GM19240 (cell line): ENCODE results near the gene PPM1J.

Experiments used
- DNase-seq: peaks from one replicate; pipeline ENCODE4 v3.0.0; 2011; ENCODE audit warnings: low spot score; ENCODE audit not compliant: insufficient read length

PPM1J gene

GRCh38 chr1:112688781-112689193 lies 26.3 kb downstream of the PPM1J start:
- DNase-seq: no peak

DNA sequence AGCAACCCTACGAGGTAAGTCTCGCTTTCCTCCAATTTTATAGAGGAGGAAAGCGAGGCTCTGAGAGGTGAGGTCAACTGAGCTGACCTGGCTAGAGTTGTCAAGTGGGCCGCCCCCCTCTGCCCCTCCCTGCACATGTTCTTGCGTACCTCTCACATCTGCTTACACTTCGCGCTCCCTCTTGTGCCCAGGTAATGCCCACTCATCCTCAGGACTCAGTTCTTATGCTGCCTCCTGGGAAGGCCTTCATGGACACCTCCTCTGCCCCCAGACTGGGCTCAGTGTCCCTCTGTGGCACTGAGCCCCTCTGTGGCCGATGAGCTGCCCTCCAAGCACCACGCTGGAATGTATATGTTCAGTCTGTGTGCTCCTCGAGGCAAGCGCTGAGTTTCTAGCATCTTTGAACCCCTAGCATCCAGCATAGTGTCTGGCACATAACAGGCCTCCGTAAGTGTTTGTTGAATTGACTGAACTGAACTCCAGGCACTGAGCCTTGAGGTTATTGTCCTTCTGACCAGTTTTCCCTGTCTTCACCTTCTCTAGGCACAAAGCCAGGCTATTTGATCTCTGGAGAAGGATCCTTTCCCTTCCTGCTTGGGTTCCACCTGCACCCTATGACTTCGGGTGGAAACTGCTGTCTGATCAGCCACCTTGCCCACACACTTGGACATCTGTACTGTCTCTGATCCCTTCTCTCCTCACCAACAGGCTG lies 27.2 kb downstream of the PPM1J start:
- DNase-seq: no peak

DNA sequence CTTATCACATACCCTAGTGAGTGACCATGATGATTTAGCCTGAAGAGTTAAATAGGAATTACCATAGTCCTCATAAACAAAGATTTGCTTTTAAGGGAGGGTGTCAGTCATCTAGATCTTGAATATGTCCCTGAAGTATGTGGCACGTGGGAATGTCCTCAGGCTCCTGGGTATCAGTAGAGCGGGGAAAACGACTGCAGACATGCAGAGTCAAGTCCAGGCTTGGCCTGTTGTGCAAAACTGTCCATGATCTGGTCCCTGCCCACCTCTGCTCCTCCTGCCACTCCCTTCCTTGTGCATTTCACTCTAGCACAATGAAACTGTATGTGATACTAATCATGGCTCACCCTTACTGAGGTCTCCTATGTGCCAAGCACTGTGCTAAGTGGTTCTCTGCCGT lies 27.8 kb downstream of the PPM1J start:
- no peak for DNase-seq

- no peak for DNase-seq
Measured at GRCh38 chr1:112686835-112687234, 28.3 kb downstream of the PPM1J start.

DNA sequence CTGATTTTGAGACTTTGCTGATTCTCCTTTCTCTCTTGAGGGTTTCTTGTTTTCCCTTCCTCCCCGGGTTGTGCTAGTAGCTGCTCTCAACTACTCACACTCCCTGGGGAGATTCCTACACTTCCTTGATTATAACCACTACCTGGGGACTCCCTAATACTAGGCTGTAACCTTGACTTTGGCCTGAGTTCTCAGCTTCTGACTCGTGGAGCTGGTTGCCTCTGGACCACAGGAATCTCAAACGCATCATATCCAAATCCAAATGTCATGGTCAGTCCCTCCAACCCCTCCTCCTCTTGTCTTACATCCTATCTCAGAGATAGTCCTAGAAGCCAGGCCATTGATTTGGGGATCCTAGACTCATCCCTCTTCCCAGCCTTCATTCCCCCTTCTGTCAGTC lies 28.7 kb downstream of the PPM1J start:
- DNase-seq: no peak

DNA sequence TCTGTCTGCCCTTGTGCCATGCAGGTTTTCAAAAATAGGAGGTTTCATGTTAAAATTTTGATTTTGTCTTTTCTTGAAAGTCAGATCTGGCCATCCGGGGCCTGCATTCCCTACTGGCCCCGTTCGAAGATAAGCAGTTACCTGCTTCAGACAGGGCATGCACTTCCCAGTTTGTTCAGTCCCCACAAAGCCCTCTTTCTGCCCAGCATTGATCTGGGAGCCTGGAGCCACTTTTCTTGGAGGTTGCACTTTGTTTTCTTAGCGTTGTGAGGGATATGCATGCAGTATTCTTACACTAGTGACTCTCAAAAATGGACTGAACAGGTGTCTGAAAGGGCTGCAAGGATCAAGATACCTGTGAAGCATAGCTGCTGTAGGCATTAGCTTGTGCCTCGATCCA lies 29.2 kb downstream of the PPM1J start:
- DNase-seq: no peak

DNA sequence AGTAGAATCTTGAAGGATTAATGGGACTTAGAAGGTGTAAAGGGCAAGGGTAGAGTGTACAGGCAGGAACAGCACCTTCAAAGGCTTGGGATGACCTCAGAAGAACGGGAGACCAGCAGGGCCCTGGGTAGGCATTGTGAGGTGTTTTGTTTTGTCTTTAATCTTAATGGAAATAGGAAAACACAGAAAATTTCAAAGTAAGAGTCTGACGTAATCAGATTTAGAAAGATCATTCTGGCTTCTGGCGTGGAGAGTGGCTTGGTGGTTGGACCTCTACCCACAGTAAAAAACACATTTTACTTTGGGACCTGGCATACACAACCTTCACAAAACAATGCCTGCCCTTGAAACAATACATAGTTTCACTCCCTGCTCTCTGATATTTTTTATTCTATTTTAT lies 36.5 kb downstream of the PPM1J start:
- DNase-seq: no peak

GRCh38 chr1:112677501-112677900 lies 37.6 kb downstream of the PPM1J start:
- no peak for DNase-seq

- DNase-seq: no peak
Measured at GRCh38 chr1:112676543-112676942, 38.6 kb downstream of the PPM1J start.

- no peak for DNase-seq
Measured at GRCh38 chr1:112675728-112676381, 39.3 kb downstream of the PPM1J start.

DNA sequence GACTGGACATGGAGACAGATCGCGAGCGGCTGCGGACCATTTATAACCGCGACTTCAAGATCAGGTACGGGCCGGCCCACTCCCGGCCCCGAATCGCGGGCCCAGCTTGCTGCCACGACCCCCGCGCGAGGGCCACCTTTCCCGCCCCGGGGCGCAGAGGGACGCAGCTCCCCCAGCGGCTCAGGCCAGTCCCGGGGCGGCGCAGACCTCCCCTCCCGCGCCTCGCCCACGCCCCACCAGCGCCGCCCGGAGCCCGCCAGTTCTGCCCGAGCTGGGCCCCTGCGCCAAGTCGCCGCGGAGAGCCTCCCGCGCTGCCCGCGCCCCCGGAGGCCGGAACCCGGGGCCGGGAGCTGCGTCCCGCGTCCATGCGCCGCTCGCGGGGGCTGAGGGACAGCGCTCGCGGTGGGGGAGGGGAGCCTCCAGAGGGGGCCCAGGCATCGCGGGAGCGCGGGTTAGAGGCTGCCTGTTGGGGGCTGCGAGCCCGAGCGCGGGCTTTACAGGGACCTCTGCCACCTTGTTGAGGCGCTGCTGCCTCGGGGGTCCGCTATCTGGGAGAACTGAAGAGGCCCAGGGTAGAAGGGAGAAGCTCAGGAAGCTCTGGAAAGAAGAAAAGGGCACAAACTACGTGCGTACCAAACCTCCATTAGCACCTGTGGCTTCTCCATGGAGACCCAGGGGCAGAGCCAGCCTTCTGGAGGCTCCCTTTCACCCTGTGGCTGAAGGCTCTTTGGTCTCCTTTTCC lies 40.0 kb downstream of the PPM1J start:
- DNase-seq: no peak

DNA sequence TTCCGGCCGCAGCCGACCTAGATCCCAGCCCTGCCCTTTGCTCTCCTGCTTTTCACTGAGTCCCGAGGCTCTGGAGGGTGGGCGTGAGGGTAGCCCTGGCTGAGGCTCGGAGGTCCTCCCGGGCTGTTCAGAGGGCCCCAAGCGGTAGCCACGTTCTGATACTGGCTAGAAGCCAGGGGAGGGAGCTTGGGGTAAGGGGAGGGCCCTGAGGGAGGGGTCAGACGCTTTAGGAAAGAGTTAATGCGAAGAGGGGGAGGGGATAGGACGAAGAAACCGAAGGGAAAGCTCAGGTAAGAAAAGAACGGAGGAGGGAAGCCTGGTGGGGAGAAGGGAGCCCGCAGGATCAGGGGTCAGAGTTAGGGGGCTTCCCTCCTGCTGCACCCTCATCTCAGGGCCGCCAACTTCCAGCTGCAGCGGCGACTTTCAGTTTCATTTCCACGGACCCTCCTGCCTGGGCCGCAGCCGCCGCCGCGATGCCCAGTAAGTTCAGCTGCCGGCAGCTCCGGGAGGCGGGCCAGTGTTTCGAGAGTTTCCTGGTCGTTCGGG lies 40.6 kb downstream of the PPM1J start, which contains the start of gene MOV10:
Gene MOV10, plus strand, starts transcription at position 220 of the 546 bp plus-strand sequence. Its CDS starts 254 bp downstream, at position 474.
- DNase-seq: peak; percentile 35

- DNase-seq: no peak
Measured at GRCh38 chr1:112673592-112674439, 41.3 kb downstream of the PPM1J start.

GRCh38 chr1:112672842-112673241 lies 42.3 kb downstream of the PPM1J start:
- no peak for DNase-seq

DNA sequence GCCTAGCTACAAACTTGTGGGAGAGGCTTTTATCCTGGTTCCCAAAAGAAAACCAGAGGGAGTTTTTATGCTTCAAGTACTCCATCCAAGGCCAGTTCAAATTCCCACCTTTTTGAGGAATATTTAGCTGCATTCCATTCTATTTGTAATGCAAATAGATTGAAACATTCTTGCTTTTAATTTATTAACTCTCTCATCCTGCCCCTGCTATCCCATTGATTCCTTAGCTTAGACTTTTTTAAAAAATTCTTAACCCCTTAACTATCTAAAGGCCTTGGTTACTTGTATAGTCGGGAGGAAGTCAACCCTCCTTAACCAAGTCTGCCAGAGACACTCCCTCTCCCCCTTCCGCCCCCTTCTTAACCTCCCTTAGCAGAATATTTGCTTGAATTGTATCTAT lies 43.1 kb downstream of the PPM1J start:
- DNase-seq: no peak

DNA sequence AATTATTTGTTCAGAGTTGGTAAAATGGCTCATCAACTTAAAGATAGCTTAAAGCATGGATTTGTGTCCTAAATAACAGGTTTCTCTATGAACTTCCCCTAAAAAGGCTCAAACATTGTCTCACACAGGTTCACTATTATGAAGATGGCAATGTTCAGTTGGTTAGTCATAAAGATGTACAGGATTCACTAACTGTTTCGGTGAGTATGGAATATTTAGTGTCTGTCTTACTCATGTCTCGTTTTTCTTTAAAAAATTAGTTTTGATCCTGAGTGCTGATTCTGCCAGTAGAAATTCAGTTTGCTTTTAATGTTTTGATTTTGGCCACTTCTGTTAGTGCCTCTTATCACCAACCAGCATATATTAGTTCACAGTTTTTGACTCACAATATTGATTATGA lies 48.2 kb downstream of the PPM1J start:
- no peak for DNase-seq

DNA sequence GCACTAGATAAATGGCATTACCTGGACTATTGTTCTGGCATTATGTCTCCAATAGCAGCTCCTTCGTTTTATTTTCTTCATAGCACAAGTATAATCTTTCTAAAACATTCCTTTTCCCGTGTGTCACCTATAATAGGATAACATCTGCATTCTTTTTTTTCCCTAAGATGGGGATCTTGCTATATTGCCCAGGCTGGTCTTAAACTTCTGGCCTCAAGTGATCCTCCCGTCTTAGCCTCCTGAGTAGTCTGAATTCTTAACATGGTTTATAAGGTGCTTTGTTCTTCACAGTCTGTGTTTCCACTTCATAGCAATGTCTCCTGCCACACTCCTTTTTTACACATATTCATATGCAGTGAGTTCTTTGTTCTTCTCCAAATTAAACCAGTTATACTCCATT lies 49.3 kb downstream of the PPM1J start:
- DNase-seq: no peak
